ENCODE measurements around the gene CIAO2B. TPM values are rescaled to one million over a fixed set of nuclear protein-coding genes. Genes with fewer than 3 reads are reported as not detected.
"Not testable (repeated sequence)": the region's sequence is repeated elsewhere in the genome, so short reads cannot be mapped to it uniquely, and the experiment has no call there.

Gene CIAO2B
- total RNA-seq, 1 donor from 2014 or later = 55.5 TPM

DNA sequence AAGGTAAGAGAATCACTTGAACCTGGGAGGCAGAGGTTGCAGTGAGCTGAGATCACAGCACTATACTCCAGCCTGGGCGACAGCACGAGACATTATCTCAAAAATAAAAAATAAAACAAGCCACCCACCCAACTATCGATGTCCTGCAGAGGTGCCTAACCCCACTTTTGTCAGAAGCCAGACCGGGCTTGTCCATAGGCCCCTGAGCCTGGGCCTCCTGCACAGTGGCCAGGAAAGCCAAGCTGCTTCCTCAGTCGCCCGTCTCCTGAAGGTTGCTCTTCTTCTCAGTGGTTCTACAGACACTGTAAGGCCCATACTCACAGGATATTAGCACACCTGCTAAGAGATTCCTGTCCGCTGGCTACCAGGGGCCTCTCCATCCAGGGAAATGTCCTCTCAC, 12.3 kb upstream of the CIAO2B start:
- Mint-ChIP-seq H3K27ac (no peak overlapping the region), H3K9me3 (no peaks in the 10 kb centered on the region), H3K36me3 (peaks cover 12% of the 10 kb centered on the region), H3K4me1 (peaks cover 8% of the 10 kb centered on the region), H3K4me3 (no peak overlapping the region), H3K27me3 (ENCODE audit: insufficient read depth, low read depth) (peaks cover 11% of the 10 kb centered on the region)
- H4K20me1 ChIP-seq (ENCODE audit: low read depth) = peaks cover 5% of the 10 kb centered on the region
- H3K79me2 ChIP-seq (ENCODE audit: low read depth) = no peaks in the 10 kb centered on the region
- no peak overlapping the region for H3K27ac ChIP-seq
- no peaks in the 10 kb centered on the region for H3K4me1 ChIP-seq
- peaks cover 55% of the 10 kb centered on the region for H3K27me3 ChIP-seq
- TF ChIP-seq EZH2phosphoT487 (IDR thresholded peaks at IDR 0.05) = no peak
- no peak for TF ChIP-seq EZH2 (IDR thresholded peaks at IDR 0.05)
- TF ChIP-seq, protein P1, sequence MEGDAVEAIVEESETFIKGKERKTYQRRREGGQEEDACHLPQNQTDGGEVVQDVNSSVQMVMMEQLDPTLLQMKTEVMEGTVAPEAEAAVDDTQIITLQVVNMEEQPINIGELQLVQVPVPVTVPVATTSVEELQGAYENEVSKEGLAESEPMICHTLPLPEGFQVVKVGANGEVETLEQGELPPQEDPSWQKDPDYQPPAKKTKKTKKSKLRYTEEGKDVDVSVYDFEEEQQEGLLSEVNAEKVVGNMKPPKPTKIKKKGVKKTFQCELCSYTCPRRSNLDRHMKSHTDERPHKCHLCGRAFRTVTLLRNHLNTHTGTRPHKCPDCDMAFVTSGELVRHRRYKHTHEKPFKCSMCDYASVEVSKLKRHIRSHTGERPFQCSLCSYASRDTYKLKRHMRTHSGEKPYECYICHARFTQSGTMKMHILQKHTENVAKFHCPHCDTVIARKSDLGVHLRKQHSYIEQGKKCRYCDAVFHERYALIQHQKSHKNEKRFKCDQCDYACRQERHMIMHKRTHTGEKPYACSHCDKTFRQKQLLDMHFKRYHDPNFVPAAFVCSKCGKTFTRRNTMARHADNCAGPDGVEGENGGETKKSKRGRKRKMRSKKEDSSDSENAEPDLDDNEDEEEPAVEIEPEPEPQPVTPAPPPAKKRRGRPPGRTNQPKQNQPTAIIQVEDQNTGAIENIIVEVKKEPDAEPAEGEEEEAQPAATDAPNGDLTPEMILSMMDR (IDR thresholded peaks at IDR 0.05) = no peak
- H3K36me3 ChIP-seq = no peaks in the 10 kb centered on the region
- H3K4me2 ChIP-seq = no peak overlapping the region
- no peak overlapping the region for H3K9ac ChIP-seq
- H3F3A ChIP-seq (ENCODE audit: low read depth) = no peaks in the 10 kb centered on the region
- H2AFZ ChIP-seq (replicated peaks) = no peak overlapping the region
- no peak for DNase-seq (ENCODE audit: low spot score)
- H3K4me3 ChIP-seq = no peak overlapping the region
- no peaks in the 10 kb centered on the region for H3K9me3 ChIP-seq (ENCODE audit: low read depth)

DNA sequence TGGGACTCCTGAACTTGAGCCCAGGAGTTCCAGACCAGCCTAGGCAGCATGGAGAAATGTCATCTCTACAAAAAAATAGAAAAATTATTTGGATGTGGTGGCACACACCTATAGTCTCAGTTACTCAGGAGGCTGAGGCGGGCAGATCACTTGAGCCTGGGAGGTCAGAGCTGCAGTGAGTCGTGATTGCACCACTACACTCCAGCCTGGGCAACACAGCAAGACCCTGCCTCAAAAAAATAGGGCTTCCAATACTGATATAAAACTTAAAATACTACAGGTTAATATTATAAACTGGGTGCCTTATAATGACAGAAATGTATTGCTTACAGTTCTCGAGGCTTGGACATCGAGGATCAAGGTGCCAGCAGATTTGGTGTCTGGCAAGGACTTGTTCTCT, 11.7 kb upstream of the CIAO2B start:
- H3K79me2 ChIP-seq (ENCODE audit: low read depth) = no peaks in the 10 kb centered on the region
- H3K9me3 ChIP-seq (ENCODE audit: low read depth) = no peaks in the 10 kb centered on the region
- H3K4me1 Mint-ChIP-seq = peaks cover 8% of the 10 kb centered on the region
- H3K27ac ChIP-seq = no peak overlapping the region
- H3K9ac ChIP-seq = no peak overlapping the region
- H3K27me3 Mint-ChIP-seq (ENCODE audit: insufficient read depth, low read depth) = peaks cover 11% of the 10 kb centered on the region
- DNase-seq (ENCODE audit: low spot score) = no peak
- no peaks in the 10 kb centered on the region for H3K9me3 Mint-ChIP-seq
- H3K4me2 ChIP-seq = no peak overlapping the region
- no peak overlapping the region for H3K4me3 Mint-ChIP-seq
- no peak overlapping the region for H3K27ac Mint-ChIP-seq
- H2AFZ ChIP-seq (replicated peaks) = no peak overlapping the region
- H4K20me1 ChIP-seq (ENCODE audit: low read depth) = peaks cover 5% of the 10 kb centered on the region
- H3K4me1 ChIP-seq = no peaks in the 10 kb centered on the region
- H3F3A ChIP-seq (ENCODE audit: low read depth) = no peaks in the 10 kb centered on the region
- H3K36me3 Mint-ChIP-seq = peaks cover 12% of the 10 kb centered on the region
- peaks cover 49% of the 10 kb centered on the region for H3K27me3 ChIP-seq
- TF ChIP-seq EZH2 (IDR thresholded peaks at IDR 0.05) (no peak), EZH2phosphoT487 (IDR thresholded peaks at IDR 0.05) (no peak)
- TF ChIP-seq, protein P1 (IDR thresholded peaks at IDR 0.05) = no peak
- H3K4me3 ChIP-seq = no peak overlapping the region
- no peaks in the 10 kb centered on the region for H3K36me3 ChIP-seq

DNA sequence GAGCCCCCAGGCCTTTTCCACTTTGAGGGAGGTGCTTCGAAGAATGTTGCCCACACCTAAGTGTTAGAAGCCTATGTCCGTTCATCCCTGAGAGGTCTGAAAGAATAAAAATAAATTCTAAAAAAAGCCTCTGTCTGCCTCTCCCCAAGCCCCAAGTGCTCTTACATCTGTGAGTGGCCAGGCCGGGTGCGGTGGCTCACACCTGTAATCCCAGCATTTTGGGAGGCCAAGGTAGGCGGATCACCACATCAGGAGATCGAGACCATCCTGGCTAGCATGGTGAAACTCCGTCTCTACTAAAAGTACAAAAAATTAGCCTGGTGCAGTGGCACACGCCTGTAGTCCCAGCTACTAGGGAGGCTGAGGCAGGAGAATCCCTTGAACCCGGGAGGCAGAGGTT, 10.8 kb upstream of the CIAO2B start:
- DNase-seq (ENCODE audit: low spot score); H3K9me3 Mint-ChIP-seq; H3K4me3 Mint-ChIP-seq; H2AFZ ChIP-seq (replicated peaks); H3K9me3 ChIP-seq (ENCODE audit: low read depth); H4K20me1 ChIP-seq (ENCODE audit: low read depth); H3K36me3 ChIP-seq; H3K9ac ChIP-seq; H3K27ac ChIP-seq; H3K4me3 ChIP-seq; H3K79me2 ChIP-seq (ENCODE audit: low read depth); H3K4me2 ChIP-seq; H3K4me1 ChIP-seq; H3K4me1 Mint-ChIP-seq; H3K27ac Mint-ChIP-seq; H3F3A ChIP-seq (ENCODE audit: low read depth): not testable (repeated sequence)
- Mint-ChIP-seq H3K27me3 (ENCODE audit: insufficient read depth, low read depth) (peaks cover 11% of the 10 kb centered on the region), H3K36me3 (peaks cover 12% of the 10 kb centered on the region)
- H3K27me3 ChIP-seq = peaks cover 40% of the 10 kb centered on the region

DNA sequence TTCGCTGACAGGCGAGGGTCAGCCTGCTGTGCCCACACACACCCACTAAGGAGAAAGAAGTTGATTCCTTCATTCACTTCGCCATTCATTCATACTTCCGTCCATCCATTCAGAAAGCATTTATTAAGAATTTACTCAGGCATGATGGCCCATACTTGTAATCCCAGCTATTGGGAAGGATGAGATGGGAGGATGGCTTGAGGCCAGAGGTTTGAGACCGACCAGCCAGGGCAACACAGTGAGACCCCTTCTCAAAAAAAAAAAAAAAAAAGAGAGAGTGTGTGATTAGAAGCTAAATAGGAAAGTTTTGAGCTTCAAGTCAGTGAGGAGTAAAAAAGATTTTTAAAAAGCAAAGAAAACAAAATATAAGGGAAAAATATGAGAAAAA, 9.8 kb upstream of the CIAO2B start:
- no peak overlapping the region for H3K27ac Mint-ChIP-seq
- Histone ChIP-seq H3K4me2 (no peak overlapping the region), H3K27me3 (peaks cover 30% of the 10 kb centered on the region), H3K79me2 (ENCODE audit: low read depth) (no peaks in the 10 kb centered on the region), H3K9ac (no peak overlapping the region), H3F3A (ENCODE audit: low read depth) (no peaks in the 10 kb centered on the region), H3K36me3 (no peaks in the 10 kb centered on the region), H3K4me3 (no peak overlapping the region), H3K9me3 (ENCODE audit: low read depth) (no peaks in the 10 kb centered on the region), H3K4me1 (no peaks in the 10 kb centered on the region), H4K20me1 (ENCODE audit: low read depth) (peaks cover 5% of the 10 kb centered on the region), H2AFZ (replicated peaks) (no peak overlapping the region), H3K27ac (no peak overlapping the region)
- DNase-seq (ENCODE audit: low spot score) = no peak
- peaks cover 8% of the 10 kb centered on the region for H3K4me1 Mint-ChIP-seq
- H3K36me3 Mint-ChIP-seq = peaks cover 12% of the 10 kb centered on the region
- H3K9me3 Mint-ChIP-seq = no peaks in the 10 kb centered on the region
- peaks cover 13% of the 10 kb centered on the region for H3K27me3 Mint-ChIP-seq (ENCODE audit: insufficient read depth, low read depth)
- H3K4me3 Mint-ChIP-seq = no peak overlapping the region
- TF ChIP-seq EZH2 (IDR thresholded peaks at IDR 0.05) (no peak), EZH2phosphoT487 (IDR thresholded peaks at IDR 0.05) (no peak)
- TF ChIP-seq, protein P1 (IDR thresholded peaks at IDR 0.05) = no peak
